ENCODE data around the gene C1QL4.

C1QL4 gene

DNA sequence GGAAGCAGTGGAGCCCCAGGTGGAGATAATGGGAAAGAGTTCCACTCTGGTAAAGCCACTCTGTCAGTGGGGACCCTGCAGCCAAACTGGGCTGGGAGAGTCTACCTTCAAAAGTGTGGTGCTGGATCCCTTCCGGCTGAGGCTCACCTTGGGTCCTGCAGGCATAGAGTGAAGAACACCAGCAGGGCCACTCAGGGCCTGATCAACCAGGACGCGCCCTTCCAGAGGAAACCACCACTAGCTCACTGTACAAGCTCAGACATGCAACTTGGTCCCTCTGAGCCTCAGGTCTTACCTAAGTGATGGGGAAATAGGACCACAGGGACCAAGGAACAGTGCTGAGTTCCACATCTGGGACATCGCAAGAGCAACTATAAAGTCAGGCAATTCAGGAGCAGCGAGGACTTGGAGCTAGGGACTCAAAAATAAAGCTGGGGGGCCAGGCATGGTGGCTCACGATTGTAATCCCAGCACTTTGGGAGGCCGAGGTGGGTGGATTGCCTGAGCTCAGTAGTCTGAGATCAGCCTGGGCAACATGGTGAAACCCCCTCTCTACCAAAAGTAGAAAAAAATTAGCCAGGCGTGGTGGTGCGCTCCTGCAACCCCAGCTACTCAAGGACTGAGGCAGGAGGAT is 47.9 kb downstream of the C1QL4 start:
- H3K9me3 ChIP-seq (ENCODE audit: insufficient read depth, low read length), result no peaks in the 10 kb centered on the region
- no peaks in the 10 kb centered on the region for H3K36me3 ChIP-seq (replicated peaks; ENCODE audit: low read depth, low read length)
- H3K79me2 ChIP-seq (ENCODE audit: low read length), result no peaks in the 10 kb centered on the region
- H3K4me2 ChIP-seq (ENCODE audit: low read length), result no peak overlapping the region
- H3K27me3 ChIP-seq (ENCODE audit: low read depth, low read length), result peaks cover 17% of the 10 kb centered on the region
- H3K9ac ChIP-seq (ENCODE audit: low read length), result no peak overlapping the region
- no peaks in the 10 kb centered on the region for H3K4me1 ChIP-seq (ENCODE audit: low read length)
- H3K4me3 ChIP-seq (ENCODE audit: low read length), result no peak overlapping the region
- H4K20me1 ChIP-seq (ENCODE audit: insufficient read depth, low read length), result no peaks in the 10 kb centered on the region
- no peak for TF ChIP-seq EZH2phosphoT487 (IDR thresholded peaks at IDR 0.05; ENCODE audit: low read depth)
- TF ChIP-seq, protein P1, sequence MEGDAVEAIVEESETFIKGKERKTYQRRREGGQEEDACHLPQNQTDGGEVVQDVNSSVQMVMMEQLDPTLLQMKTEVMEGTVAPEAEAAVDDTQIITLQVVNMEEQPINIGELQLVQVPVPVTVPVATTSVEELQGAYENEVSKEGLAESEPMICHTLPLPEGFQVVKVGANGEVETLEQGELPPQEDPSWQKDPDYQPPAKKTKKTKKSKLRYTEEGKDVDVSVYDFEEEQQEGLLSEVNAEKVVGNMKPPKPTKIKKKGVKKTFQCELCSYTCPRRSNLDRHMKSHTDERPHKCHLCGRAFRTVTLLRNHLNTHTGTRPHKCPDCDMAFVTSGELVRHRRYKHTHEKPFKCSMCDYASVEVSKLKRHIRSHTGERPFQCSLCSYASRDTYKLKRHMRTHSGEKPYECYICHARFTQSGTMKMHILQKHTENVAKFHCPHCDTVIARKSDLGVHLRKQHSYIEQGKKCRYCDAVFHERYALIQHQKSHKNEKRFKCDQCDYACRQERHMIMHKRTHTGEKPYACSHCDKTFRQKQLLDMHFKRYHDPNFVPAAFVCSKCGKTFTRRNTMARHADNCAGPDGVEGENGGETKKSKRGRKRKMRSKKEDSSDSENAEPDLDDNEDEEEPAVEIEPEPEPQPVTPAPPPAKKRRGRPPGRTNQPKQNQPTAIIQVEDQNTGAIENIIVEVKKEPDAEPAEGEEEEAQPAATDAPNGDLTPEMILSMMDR (IDR thresholded peaks at IDR 0.05; ENCODE audit: low read depth, low read length), result no peak
- H2AFZ ChIP-seq (ENCODE audit: low read depth, low read length), result peak overlapping the region; percentile 46; the same call in 1 of the 2 replicates
- no peak overlapping the region for H3K27ac ChIP-seq (ENCODE audit: low read length)

DNA sequence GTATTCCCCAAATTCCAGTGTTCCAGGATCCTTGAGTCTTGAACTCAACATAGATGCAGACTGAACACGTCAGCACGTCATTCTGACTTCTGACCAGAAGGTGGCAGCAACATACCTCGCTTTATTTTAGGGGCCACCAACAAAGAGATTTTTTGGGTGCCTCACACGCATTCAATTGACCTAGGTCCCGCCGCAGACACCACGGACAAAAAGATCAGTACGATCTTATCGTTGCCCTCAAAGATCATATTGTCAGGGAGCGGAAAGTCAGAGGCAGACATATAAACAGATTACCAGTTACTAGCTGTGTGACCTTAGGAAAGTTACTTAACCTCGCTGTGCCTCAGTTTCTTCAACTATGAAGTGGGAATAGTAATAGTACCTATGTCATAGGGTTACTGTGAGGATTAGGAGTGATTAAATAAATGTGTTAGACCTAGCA is 48.6 kb downstream of the C1QL4 start:
- Histone ChIP-seq H3K4me2 (ENCODE audit: low read length) (peak overlapping the region; percentile 52), H3K4me3 (ENCODE audit: low read length) (no peak overlapping the region), H3K27ac (ENCODE audit: low read length) (no peak overlapping the region), H3K36me3 (replicated peaks; ENCODE audit: low read depth, low read length) (no peaks in the 10 kb centered on the region), H3K79me2 (ENCODE audit: low read length) (no peaks in the 10 kb centered on the region), H3K9me3 (ENCODE audit: insufficient read depth, low read length) (no peaks in the 10 kb centered on the region), H3K4me1 (ENCODE audit: low read length) (no peaks in the 10 kb centered on the region), H3K9ac (ENCODE audit: low read length) (no peak overlapping the region), H2AFZ (ENCODE audit: low read depth, low read length) (0 out of 2 replicates have a peak overlapping the region, but pooled peaks have one; percentile 40), H4K20me1 (ENCODE audit: insufficient read depth, low read length) (no peaks in the 10 kb centered on the region), H3K27me3 (ENCODE audit: low read depth, low read length) (peaks cover 17% of the 10 kb centered on the region)
- no peak for TF ChIP-seq EZH2phosphoT487 (IDR thresholded peaks at IDR 0.05; ENCODE audit: low read depth)
- TF ChIP-seq, protein P1 (IDR thresholded peaks at IDR 0.05; ENCODE audit: low read depth, low read length), result peak; percentile 90

DNA sequence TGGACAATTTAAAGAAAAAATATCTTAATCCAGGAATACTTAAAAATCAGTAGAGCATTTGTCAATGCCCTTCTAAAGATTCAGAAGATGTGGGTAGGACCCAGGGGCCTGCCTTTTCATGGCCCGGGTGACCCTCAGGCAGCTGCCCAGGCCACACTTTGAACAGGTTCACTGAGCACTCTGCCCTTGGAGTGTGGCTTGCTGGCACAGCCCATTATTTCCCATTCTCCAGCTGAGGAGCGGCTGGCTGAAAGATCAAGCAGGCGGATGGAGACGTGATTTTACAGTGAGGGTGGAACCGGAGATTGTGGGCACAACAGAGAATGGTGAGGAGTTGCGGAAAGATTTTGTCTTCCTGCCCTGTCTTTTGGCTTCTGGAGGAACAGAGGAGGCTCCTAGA is 49.1 kb downstream of the C1QL4 start:
- no peaks in the 10 kb centered on the region for H4K20me1 ChIP-seq (ENCODE audit: insufficient read depth, low read length)
- H3K4me1 ChIP-seq (ENCODE audit: low read length), result no peaks in the 10 kb centered on the region
- no peaks in the 10 kb centered on the region for H3K36me3 ChIP-seq (replicated peaks; ENCODE audit: low read depth, low read length)
- H3K27me3 ChIP-seq (ENCODE audit: low read depth, low read length), result peaks cover 17% of the 10 kb centered on the region
- H2AFZ ChIP-seq (ENCODE audit: low read depth, low read length), result no peak overlapping the region
- H3K9ac ChIP-seq (ENCODE audit: low read length), result no peak overlapping the region
- H3K79me2 ChIP-seq (ENCODE audit: low read length), result no peaks in the 10 kb centered on the region
- H3K27ac ChIP-seq (ENCODE audit: low read length), result no peak overlapping the region
- H3K9me3 ChIP-seq (ENCODE audit: insufficient read depth, low read length), result no peaks in the 10 kb centered on the region
- no peak overlapping the region for H3K4me3 ChIP-seq (ENCODE audit: low read length)
- no peak overlapping the region for H3K4me2 ChIP-seq (ENCODE audit: low read length)
- no peak for TF ChIP-seq EZH2phosphoT487 (IDR thresholded peaks at IDR 0.05; ENCODE audit: low read depth)
- TF ChIP-seq, protein P1 (IDR thresholded peaks at IDR 0.05; ENCODE audit: low read depth, low read length), result no peak

DNA sequence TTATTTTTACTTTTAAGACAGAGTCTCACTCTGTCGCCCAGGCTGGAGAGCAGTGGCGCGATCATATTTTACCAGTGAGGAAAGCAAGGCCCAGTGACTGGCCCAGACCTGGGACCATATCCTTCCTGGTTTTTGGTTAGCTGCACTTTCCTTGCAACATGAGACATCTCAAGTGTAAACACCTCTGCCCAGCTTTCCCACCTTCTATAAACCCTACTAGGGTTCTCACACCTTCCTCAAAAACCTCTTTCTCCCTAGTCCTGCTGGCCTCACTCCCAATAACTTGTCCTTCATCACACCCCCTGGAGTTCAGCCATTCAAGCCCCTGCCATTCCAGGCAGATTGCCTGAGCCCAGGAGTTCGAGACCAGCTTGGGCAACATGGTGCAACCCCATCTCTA is 52.3 kb downstream of the C1QL4 start:
- Histone ChIP-seq H4K20me1 (ENCODE audit: insufficient read depth, low read length) (no peaks in the 10 kb centered on the region), H3K36me3 (replicated peaks; ENCODE audit: low read depth, low read length) (no peaks in the 10 kb centered on the region), H3K27me3 (ENCODE audit: low read depth, low read length) (peaks cover 17% of the 10 kb centered on the region), H3K79me2 (ENCODE audit: low read length) (no peaks in the 10 kb centered on the region), H3K4me3 (ENCODE audit: low read length) (no peak overlapping the region), H3K4me1 (ENCODE audit: low read length) (0 out of 2 replicates have a peak, but pooled peaks cover 3% of the 10 kb centered on the region), H2AFZ (ENCODE audit: low read depth, low read length) (no peak overlapping the region), H3K4me2 (ENCODE audit: low read length) (no peak overlapping the region), H3K9ac (ENCODE audit: low read length) (no peak overlapping the region), H3K9me3 (ENCODE audit: insufficient read depth, low read length) (no peaks in the 10 kb centered on the region), H3K27ac (ENCODE audit: low read length) (no peak overlapping the region)
- TF ChIP-seq, protein P1 (IDR thresholded peaks at IDR 0.05; ENCODE audit: low read depth, low read length), result no peak
- TF ChIP-seq EZH2phosphoT487 (IDR thresholded peaks at IDR 0.05; ENCODE audit: low read depth), result no peak

Measured in OCI-LY3 (cell line).